ENCODE data around the gene LYPD6. TPM values are rescaled to one million over a fixed set of nuclear protein-coding genes. Genes with fewer than 3 reads are reported as not detected.
"Not testable (repeated sequence)": the region's sequence is repeated elsewhere in the genome, so short reads cannot be mapped to it uniquely, and the experiment has no call there.

LYPD6 gene
- total and polyA plus RNA-seq, 4 donors: 0.15 to 0.42 (median 0.23) TPM

- Histone ChIP-seq H3K4me3 (ENCODE audit: low read depth in 1 of 3, low read length in 3 of 3) (no peak overlapping the region), H3K27ac (ENCODE audit: low read depth in 1 of 2, low read length in 2 of 2) (no peak overlapping the region), H3K4me1 (ENCODE audit: control insufficient read depth in 4 of 4, insufficient read depth in 4 of 4, low read length in 3 of 4) (no peaks in the 10 kb centered on the region), H3K9me3 (ENCODE audit: control insufficient read depth in 4 of 4, low read length in 3 of 4) (no peaks in the 10 kb centered on the region), H3K9ac (ENCODE audit: low read depth in 1 of 2, low read length in 2 of 2) (no peak overlapping the region), H3K36me3 (ENCODE audit: control insufficient read depth in 4 of 4, insufficient read depth in 3 of 4, low read depth in 1 of 4, low read length in 3 of 4) (no peaks in the 10 kb centered on the region), H3K27me3 (ENCODE audit: control insufficient read depth in 4 of 4, insufficient read depth in 4 of 4, low read length in 3 of 4) (peaks cover 0 to 3% (median 0%) of the 10 kb centered on the region in 4 donors)
- no peak for TF ChIP-seq GABPA (IDR thresholded peaks at IDR 0.05 in 1 of 2, conservative IDR thresholded peaks at IDR 0.05 in 1 of 2)
- no peak for TF ChIP-seq FOXA2 (IDR thresholded peaks at IDR 0.05)
- TF ChIP-seq RXRA (IDR thresholded peaks at IDR 0.05): no peak
- TF ChIP-seq FOXA1 (IDR thresholded peaks at IDR 0.05): no peak
- TF ChIP-seq SP1 (IDR thresholded peaks at IDR 0.05): no peak
- TF ChIP-seq RAD21 (IDR thresholded peaks at IDR 0.05): no peak
- no peak for TF ChIP-seq HNF4G (IDR thresholded peaks at IDR 0.05)
- TF ChIP-seq ZBTB33 (IDR thresholded peaks at IDR 0.05): no peak
- TF ChIP-seq YY1 (IDR thresholded peaks at IDR 0.05): no peak
- TF ChIP-seq TAF1 (conservative IDR thresholded peaks at IDR 0.05): no peak
- TF ChIP-seq CTCF (IDR thresholded peaks at IDR 0.05; ENCODE audit: low read depth, low read length, missing input control): no peak
- no peak for TF ChIP-seq ATF3 (IDR thresholded peaks at IDR 0.05)
- TF ChIP-seq JUND (IDR thresholded peaks at IDR 0.05): no peak
- DNase-seq (ENCODE audit: low spot score): no peak
- WGBS: 83% methylated on average over 5 of the region's 5 CpGs
Observed at GRCh38 chr2:149492923-149493322, 162.5 kb downstream of the LYPD6 start.

GRCh38 chr2:149499204-149499603 lies 168.8 kb downstream of the LYPD6 start:
- DNase-seq (ENCODE audit: low spot score); H3K27me3 ChIP-seq (ENCODE audit: control insufficient read depth in 4 of 4, insufficient read depth in 4 of 4, low read length in 3 of 4); H3K9ac ChIP-seq (ENCODE audit: low read depth in 1 of 2, low read length in 2 of 2); H3K4me3 ChIP-seq (ENCODE audit: low read depth in 1 of 3, low read length in 3 of 3); H3K27ac ChIP-seq (ENCODE audit: low read depth in 1 of 2, low read length in 2 of 2); H3K9me3 ChIP-seq (ENCODE audit: control insufficient read depth in 4 of 4, low read length in 3 of 4); H3K4me1 ChIP-seq (ENCODE audit: control insufficient read depth in 4 of 4, insufficient read depth in 4 of 4, low read length in 3 of 4); H3K36me3 ChIP-seq (ENCODE audit: control insufficient read depth in 4 of 4, insufficient read depth in 3 of 4, low read depth in 1 of 4, low read length in 3 of 4): not testable (repeated sequence)
- WGBS: 48% methylated on average over 1 of the region's 1 CpG

GRCh38 chr2:149506808-149507207 lies 176.4 kb downstream of the LYPD6 start:
- not testable (repeated sequence) for H3K36me3 ChIP-seq (ENCODE audit: control insufficient read depth in 4 of 4, insufficient read depth in 3 of 4, low read depth in 1 of 4, low read length in 3 of 4); H3K9ac ChIP-seq (ENCODE audit: low read depth in 1 of 2, low read length in 2 of 2); H3K27ac ChIP-seq (ENCODE audit: low read depth in 1 of 2, low read length in 2 of 2); DNase-seq (ENCODE audit: low spot score); H3K4me1 ChIP-seq (ENCODE audit: control insufficient read depth in 4 of 4, insufficient read depth in 4 of 4, low read length in 3 of 4); H3K4me3 ChIP-seq (ENCODE audit: low read depth in 1 of 3, low read length in 3 of 3); H3K9me3 ChIP-seq (ENCODE audit: control insufficient read depth in 4 of 4, low read length in 3 of 4); H3K27me3 ChIP-seq (ENCODE audit: control insufficient read depth in 4 of 4, insufficient read depth in 4 of 4, low read length in 3 of 4)
- 78% methylated on average over 8 of the region's 8 CpGs for WGBS

Data from liver (tissue), 9 donors.